PFSK-1 (cell line): ENCODE data around the gene CD2BP2.

Experiments used
- POLR2AphosphoS5 ChIP-seq: IDR thresholded peaks from 2 replicates; pipeline ENCODE4 v1.6.1; 2012; ENCODE audit warnings: low read depth, mild to moderate bottlenecking, control low read depth, low read length, moderate library complexity
- TAF1 ChIP-seq: IDR thresholded peaks from 2 replicates; pipeline ENCODE4 v1.6.1; 2012; ENCODE audit warnings: low read length, control low read depth, borderline replicate concordance; ENCODE audit not compliant: insufficient read depth
- TF ChIP-seq, protein P1 (sequence below), 2 experiments: IDR thresholded peaks; 2 replicates each; pipeline versions ENCODE4 v1.6.1 to v1.8.0; 2011 to 2012; ENCODE audit warnings: low read depth in 2 of 2, low read length in 2 of 2, control low read depth in 1 of 2, inconsistent platforms in 1 of 2, mild to moderate bottlenecking in 1 of 2, moderate library complexity in 1 of 2; ENCODE audit not compliant: insufficient read depth in 1 of 2

DNA sequence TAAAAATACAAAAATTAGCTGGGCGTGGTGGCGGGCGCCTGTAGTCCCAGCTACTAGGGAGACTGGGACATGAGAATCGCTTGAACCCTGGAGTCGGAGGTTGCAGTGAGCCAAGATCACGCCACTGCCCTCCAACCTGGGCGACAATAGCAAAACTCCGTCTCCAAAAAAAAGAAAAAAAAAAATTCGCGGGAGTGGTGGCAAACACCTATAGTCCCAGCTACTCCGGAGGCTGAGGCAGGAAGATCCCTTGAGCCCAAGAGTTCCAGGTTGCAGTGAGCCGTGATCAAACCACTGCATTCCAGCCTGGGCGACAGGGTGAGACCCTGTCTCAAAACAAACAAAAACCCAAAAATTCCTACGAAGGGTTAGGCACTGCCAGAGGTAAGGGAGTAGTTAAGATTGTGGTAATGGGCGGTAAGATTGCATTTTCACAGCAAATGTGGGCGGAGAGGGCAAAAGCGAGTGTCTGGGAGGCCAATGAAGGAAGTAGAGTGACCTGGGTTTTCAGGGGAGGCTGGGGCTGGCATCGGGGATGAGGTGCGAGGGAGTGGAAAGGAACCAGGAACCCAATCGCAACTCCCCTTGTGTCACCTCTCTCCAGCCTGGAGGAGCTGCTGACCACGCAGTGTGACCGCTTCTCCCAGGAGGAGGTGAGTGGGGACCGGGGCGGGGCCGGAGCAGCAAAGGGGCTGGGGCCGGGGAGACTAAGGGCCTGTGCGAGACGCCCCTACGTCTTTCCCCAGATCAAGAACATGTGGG is 22.1 kb upstream of the CD2BP2 start:
- TF ChIP-seq POLR2AphosphoS5 (no peak), TAF1 (no peak)
- TF ChIP-seq, protein P1, sequence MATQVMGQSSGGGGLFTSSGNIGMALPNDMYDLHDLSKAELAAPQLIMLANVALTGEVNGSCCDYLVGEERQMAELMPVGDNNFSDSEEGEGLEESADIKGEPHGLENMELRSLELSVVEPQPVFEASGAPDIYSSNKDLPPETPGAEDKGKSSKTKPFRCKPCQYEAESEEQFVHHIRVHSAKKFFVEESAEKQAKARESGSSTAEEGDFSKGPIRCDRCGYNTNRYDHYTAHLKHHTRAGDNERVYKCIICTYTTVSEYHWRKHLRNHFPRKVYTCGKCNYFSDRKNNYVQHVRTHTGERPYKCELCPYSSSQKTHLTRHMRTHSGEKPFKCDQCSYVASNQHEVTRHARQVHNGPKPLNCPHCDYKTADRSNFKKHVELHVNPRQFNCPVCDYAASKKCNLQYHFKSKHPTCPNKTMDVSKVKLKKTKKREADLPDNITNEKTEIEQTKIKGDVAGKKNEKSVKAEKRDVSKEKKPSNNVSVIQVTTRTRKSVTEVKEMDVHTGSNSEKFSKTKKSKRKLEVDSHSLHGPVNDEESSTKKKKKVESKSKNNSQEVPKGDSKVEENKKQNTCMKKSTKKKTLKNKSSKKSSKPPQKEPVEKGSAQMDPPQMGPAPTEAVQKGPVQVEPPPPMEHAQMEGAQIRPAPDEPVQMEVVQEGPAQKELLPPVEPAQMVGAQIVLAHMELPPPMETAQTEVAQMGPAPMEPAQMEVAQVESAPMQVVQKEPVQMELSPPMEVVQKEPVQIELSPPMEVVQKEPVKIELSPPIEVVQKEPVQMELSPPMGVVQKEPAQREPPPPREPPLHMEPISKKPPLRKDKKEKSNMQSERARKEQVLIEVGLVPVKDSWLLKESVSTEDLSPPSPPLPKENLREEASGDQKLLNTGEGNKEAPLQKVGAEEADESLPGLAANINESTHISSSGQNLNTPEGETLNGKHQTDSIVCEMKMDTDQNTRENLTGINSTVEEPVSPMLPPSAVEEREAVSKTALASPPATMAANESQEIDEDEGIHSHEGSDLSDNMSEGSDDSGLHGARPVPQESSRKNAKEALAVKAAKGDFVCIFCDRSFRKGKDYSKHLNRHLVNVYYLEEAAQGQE (IDR thresholded peaks at IDR 0.05; ENCODE audit: insufficient read depth in 1 of 2, low read depth in 2 of 2, low read length in 2 of 2) = no peak
